Fibroblast of pulmonary artery (primary cell): ENCODE measurements around the gene KCNIP4.

Experiments
- DNase-seq: peaks from one replicate; pipeline ENCODE4 v3.0.0-alpha.2; 2010; ENCODE audit warnings: low read depth
- H3K4me3 ChIP-seq: replicated peaks from 2 replicates; pipeline ENCODE4 v1.5.1; 2011; ENCODE audit warnings: low read depth, mild to moderate bottlenecking, control low read depth, low read length, moderate library complexity
- TF ChIP-seq, protein P1 (sequence below): IDR thresholded peaks from 2 replicates; pipeline ENCODE4 v1.5.1; 2011; ENCODE audit warnings: mild to moderate bottlenecking, control low read depth, low read length, inconsistent platforms; ENCODE audit errors: missing control alignments

KCNIP4 gene

GRCh38 chr4:20997886-20998285 is 950.7 kb downstream of the KCNIP4 start:
- H3K4me3 ChIP-seq, result no peak overlapping the region
- TF ChIP-seq, protein P1, sequence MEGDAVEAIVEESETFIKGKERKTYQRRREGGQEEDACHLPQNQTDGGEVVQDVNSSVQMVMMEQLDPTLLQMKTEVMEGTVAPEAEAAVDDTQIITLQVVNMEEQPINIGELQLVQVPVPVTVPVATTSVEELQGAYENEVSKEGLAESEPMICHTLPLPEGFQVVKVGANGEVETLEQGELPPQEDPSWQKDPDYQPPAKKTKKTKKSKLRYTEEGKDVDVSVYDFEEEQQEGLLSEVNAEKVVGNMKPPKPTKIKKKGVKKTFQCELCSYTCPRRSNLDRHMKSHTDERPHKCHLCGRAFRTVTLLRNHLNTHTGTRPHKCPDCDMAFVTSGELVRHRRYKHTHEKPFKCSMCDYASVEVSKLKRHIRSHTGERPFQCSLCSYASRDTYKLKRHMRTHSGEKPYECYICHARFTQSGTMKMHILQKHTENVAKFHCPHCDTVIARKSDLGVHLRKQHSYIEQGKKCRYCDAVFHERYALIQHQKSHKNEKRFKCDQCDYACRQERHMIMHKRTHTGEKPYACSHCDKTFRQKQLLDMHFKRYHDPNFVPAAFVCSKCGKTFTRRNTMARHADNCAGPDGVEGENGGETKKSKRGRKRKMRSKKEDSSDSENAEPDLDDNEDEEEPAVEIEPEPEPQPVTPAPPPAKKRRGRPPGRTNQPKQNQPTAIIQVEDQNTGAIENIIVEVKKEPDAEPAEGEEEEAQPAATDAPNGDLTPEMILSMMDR, result no peak
- no peak for DNase-seq

DNA sequence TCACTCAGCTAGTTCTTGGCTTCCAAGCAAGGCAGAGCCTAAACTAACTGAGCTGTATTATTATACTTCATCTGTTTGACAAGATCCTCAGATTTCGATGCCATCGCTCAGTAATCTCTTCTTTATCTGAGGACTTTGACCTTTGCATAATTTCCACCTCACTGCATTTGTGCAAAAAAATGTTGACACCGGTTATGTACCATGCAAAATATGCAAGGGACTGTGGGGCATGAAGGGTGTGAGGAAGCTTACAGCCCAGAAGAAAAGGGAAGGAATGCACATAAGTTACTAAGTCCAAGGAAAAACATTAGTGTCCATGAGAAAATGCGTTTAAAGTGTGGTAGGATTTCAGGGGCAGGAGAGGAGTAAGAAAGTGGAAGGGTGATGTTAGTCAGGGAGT is 953.0 kb downstream of the KCNIP4 start:
- TF ChIP-seq, protein P1, result no peak
- H3K4me3 ChIP-seq, result no peak overlapping the region
- no peak for DNase-seq

- TF ChIP-seq, protein P1, result no peak
- no peak for DNase-seq
- no peak overlapping the region for H3K4me3 ChIP-seq
These were observed 953.6 kb downstream of the KCNIP4 start for GRCh38 chr4:20995015-20995414.

- TF ChIP-seq, protein P1, result no peak
These were observed 956.6 kb downstream of the KCNIP4 start for GRCh38 chr4:20992002-20992401.

GRCh38 chr4:20987191-20987590 is 961.4 kb downstream of the KCNIP4 start:
- TF ChIP-seq, protein P1, result no peak
- no peak for DNase-seq
- no peak overlapping the region for H3K4me3 ChIP-seq

More at GRCh38 chr4:20992002-20992401, 956.6 kb downstream of the KCNIP4 start:
- no peak overlapping the region for H3K4me3 ChIP-seq
- no peak for DNase-seq

- TF ChIP-seq, protein P1, result no peak
- no peak overlapping the region for H3K4me3 ChIP-seq
- DNase-seq, result no peak
These were observed 964.1 kb downstream of the KCNIP4 start for GRCh38 chr4:20984576-20984836.

DNA sequence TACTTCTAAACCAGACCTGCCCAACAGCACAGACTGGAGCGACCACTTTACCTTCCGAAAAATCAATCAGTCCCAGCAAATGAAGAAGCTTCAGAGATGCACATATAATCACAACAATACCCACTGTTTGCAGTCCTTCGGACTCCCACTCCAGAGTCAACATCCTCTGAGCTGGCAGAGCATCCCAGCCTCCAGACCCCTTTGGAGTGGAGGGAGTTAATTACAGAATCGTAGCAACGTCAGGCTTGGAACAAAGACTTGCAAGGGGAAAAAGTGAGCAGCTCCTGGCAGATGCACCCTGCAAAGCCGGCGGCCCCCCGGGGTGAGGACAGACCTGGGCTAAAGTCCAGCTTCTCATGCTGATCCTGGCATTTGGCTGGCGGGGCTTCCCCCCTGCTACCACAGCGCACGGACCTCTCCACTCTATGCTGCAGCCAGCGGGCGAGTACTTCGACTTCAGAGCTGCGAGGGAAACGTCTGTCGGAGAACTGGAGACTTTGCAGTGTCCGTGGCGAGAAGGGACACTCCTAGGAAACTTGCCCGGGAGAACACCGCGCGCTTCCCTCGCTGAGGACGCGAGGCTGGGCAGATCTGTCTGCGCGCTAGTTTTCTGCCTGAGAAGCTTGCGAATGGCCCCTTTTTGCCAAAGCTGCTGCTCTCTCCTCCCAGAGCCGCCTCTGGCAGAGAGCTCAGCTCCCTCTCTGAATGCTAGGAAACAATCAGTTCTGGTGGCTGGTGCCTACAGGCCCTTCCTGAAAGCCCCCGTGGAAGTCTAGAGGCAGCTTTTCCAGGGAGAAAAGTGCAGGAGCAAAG is 964.6 kb downstream of the KCNIP4 start:
- no peak overlapping the region for H3K4me3 ChIP-seq
- DNase-seq, result no peak
- TF ChIP-seq, protein P1, result no peak
